ENCODE results near the gene SORCS2. TPM values are rescaled to one million over a fixed set of nuclear protein-coding genes. Genes with fewer than 3 reads are reported as not detected.
A peak's percentile ranks its signal among the peaks of the same experiment; 100 is the strongest.

The SORCS2 gene
- total and polyA plus RNA-seq, 7 donors: 0.18 to 1.5 (median 0.36) TPM

DNA sequence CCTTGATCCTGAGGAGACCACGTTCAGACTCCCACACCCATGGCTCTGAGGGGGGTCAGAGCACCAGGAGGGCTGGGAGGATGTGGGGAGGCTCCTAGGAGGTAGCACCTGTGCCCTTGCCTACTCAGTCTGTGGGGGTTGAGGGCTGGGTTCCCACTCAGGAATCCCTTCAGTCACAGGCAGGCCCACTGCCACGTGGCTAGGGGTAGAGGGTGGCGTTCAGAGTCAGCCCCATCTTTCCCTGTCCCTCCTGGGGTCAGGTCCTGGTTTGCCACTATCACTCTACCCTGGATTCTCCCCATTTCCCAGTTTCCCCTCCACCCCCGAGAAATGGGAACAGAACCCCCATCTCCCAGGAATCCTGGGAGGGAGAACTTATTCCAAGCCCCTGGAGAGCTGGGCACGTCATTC is 131.1 kb downstream of the SORCS2 start:
- TF ChIP-seq, protein P1, sequence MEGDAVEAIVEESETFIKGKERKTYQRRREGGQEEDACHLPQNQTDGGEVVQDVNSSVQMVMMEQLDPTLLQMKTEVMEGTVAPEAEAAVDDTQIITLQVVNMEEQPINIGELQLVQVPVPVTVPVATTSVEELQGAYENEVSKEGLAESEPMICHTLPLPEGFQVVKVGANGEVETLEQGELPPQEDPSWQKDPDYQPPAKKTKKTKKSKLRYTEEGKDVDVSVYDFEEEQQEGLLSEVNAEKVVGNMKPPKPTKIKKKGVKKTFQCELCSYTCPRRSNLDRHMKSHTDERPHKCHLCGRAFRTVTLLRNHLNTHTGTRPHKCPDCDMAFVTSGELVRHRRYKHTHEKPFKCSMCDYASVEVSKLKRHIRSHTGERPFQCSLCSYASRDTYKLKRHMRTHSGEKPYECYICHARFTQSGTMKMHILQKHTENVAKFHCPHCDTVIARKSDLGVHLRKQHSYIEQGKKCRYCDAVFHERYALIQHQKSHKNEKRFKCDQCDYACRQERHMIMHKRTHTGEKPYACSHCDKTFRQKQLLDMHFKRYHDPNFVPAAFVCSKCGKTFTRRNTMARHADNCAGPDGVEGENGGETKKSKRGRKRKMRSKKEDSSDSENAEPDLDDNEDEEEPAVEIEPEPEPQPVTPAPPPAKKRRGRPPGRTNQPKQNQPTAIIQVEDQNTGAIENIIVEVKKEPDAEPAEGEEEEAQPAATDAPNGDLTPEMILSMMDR (IDR thresholded peaks at IDR 0.05): no peak
- peak in 1 of 2 donors; percentile 28 for DNase-seq

DNA sequence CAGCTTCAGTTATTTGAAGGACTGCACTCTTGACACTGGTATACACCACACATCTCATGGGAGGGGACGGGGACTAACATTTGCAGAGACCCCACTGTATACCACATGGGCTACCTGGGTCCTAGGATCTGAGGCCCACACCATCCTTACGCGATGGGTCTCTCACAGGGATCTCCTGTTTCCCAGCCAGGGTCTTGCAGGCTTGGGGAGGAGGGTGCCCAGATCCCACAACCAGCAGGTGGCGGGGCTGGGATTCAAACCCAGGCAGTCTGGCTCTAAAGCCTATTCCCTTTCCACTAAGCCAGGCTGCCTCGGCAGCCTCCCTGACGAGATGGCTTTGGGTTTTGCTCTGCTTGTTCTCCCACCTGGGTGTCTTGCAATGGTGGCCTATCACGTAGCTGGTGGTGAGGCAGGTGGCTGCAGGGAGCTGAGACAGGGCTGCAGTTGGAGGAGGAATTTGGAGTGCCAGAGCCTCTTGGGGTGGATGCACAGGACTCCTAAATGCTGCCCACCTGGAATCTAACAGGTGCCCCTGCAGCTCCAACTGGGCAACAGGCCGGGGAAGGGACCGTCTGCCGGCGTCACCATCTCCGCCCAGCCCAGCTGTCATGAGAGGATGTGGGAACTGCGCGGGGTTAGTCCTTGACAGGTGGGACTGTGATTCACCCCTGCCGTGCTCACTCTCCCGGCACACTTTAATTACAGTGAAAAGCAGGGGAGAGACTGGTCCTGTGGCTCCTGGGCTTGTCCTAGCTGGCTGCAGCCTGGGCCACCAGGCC is 131.7 kb downstream of the SORCS2 start:
- peak; percentile 7 to 35 for DNase-seq
- intact Hi-C loops (cut with DNase I): no loop called here
- WGBS, 3 donors: 57 to 77% (median 57%) methylated on average over 16 of the region's 16 CpGs
- TF ChIP-seq, protein P1 (IDR thresholded peaks at IDR 0.05): no peak
- Histone ChIP-seq H3K27me3 (ENCODE audit: insufficient read depth in 3 of 3, low read length in 2 of 3) (peaks cover 0 to 18% (median 4%) of the 10 kb centered on the region in 3 donors), H3K27ac (no peak overlapping the region), H3K4me1 (no peaks in the 10 kb centered on the region), H3K9me3 (peaks cover 8% of the 10 kb centered on the region), H3K36me3 (ENCODE audit: insufficient read depth in 1 of 2, low read depth in 1 of 2) (no peaks in the 10 kb centered on the region), H3K4me3 (no peak overlapping the region)
- no peak for ATAC-seq

More for the DNA sequence above, 131.1 kb downstream of the SORCS2 start:
- peaks cover 0 to 12% (median 4%) of the 10 kb centered on the region in 3 donors for H3K27me3 ChIP-seq (ENCODE audit: insufficient read depth in 3 of 3, low read length in 2 of 3)
- WGBS, 3 donors: 87 to 91% (median 89%) methylated on average over 5 of the region's 5 CpGs
- intact Hi-C loops (cut with DNase I): no loop called here
- no peak overlapping the region for H3K27ac ChIP-seq
- H3K9me3 ChIP-seq: peaks cover 8% of the 10 kb centered on the region
- no peak for ATAC-seq
- no peak overlapping the region for H3K4me3 ChIP-seq
- no peaks in the 10 kb centered on the region for H3K36me3 ChIP-seq (ENCODE audit: insufficient read depth in 1 of 2, low read depth in 1 of 2)
- no peaks in the 10 kb centered on the region for H3K4me1 ChIP-seq

DNA sequence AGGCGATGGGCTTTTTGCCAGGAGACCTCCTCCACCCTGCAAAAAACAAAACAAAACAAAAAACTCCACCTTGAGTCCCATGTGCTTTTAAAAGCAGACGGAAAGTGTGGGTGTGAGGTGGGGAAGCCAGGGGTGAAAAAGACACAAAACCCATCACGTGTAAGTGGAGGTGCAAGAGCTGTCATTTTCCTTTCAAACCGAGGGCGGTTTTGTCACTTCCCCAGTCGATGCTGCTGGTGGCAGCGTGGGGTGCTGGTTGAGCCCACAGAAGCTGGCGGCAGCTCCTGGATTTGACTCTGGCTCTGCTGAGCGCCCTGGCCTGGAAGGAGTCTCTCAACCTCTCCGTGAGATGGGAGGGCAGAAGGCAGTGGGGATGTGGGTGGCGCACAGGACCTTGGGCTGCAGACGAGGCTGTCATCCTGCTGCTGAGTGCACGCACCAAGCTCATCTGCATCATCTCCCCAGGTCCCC is 132.3 kb downstream of the SORCS2 start:
- TF ChIP-seq, protein P1 (IDR thresholded peaks at IDR 0.05): no peak
- Histone ChIP-seq H3K9me3 (peaks cover 2% of the 10 kb centered on the region), H3K36me3 (ENCODE audit: insufficient read depth in 1 of 2, low read depth in 1 of 2) (no peaks in the 10 kb centered on the region), H3K27me3 (ENCODE audit: insufficient read depth in 3 of 3, low read length in 2 of 3) (peaks cover 0 to 22% (median 4%) of the 10 kb centered on the region in 3 donors), H3K27ac (no peak overlapping the region), H3K4me1 (no peaks in the 10 kb centered on the region), H3K4me3 (no peak overlapping the region)
- ATAC-seq: no peak
- DNase-seq: peak in 1 of 2 donors; percentile 5
- intact Hi-C loops (cut with DNase I): no loop called here
- 50 to 78% (median 55%) methylated on average over 13 of the region's 13 CpGs for WGBS, 3 donors

DNA sequence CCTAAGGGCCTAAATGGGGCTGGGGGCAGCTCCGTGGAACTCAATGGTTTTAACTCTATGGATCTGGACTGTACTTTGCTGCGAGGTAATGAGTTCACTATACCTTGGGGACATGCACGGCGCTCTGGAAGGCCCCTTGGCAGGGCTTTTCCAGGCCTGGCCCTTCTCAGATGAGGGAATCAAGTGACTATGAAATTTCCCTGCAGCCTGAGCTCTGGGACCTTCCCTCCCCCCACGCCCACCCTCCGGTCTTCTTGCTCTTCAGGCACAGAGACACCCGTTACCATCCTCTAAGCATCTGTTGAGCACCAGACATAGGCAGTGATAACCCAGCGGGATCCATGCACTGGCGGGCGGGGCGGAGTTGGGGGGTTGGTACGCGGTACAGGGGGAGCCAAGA is 133.2 kb downstream of the SORCS2 start:
- Histone ChIP-seq H3K27ac (no peak overlapping the region), H3K27me3 (ENCODE audit: insufficient read depth in 3 of 3, low read length in 2 of 3) (peaks cover 0 to 28% (median 4%) of the 10 kb centered on the region in 3 donors), H3K4me3 (no peak overlapping the region), H3K9me3 (no peaks in the 10 kb centered on the region), H3K4me1 (no peaks in the 10 kb centered on the region), H3K36me3 (ENCODE audit: insufficient read depth in 1 of 2, low read depth in 1 of 2) (no peaks in the 10 kb centered on the region)
- TF ChIP-seq, protein P1 (IDR thresholded peaks at IDR 0.05): no peak
- DNase-seq (peak in 1 of 2 donors; percentile 23), ATAC-seq (no peak)
- 78 to 83% (median 80%) methylated on average over 13 of the region's 13 CpGs for WGBS, 3 donors
- intact Hi-C loops (cut with DNase I): no loop called here

All from psoas muscle (tissue), 8 donors.